Nucleus accumbens (tissue), 56 donors: ENCODE data around the gene ZC3H18.

Source experiments
- DNase-seq, 56 donors: peaks; one replicate each; lab custom pipeline; 2025; lab: John Stamatoyannopoulos, UW

The ZC3H18 gene

GRCh38 chr16:88634141-88634993 is 64.2 kb downstream of the ZC3H18 start:
- DNase-seq = no peak

DNA sequence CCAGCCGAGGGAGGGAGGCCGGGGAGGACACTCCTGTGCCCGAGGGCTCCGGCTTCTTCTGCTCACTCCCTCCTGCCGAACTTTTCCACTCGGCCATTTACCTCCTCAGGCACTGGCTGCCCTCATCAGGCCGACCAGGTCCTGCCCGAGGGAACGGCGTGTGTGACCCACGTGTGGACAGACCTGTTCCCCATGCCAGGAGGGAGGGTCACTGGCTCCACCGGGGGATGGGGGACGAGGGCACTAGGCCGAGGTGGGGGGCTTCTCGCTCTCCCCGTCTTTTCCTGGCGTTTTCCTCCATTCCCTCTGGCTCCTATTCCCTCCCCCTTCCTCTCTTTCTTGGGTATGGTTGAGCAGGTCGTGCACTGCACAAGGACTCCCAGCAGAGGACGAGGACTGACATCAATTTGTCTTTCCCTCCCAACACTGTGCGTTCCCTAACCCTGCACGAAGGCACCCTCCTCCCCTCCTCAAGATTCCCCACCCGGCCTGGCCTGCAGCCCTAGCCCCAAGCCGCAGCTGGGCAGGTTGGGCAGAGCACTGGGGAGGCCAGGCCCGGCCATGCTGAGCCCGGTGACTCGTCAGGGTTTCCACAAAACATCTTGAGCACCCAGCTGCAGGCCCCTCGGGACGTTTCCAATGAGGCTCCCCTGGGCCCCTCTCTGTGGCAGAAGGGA is 64.9 kb downstream of the ZC3H18 start:
- DNase-seq = no peak

DNA sequence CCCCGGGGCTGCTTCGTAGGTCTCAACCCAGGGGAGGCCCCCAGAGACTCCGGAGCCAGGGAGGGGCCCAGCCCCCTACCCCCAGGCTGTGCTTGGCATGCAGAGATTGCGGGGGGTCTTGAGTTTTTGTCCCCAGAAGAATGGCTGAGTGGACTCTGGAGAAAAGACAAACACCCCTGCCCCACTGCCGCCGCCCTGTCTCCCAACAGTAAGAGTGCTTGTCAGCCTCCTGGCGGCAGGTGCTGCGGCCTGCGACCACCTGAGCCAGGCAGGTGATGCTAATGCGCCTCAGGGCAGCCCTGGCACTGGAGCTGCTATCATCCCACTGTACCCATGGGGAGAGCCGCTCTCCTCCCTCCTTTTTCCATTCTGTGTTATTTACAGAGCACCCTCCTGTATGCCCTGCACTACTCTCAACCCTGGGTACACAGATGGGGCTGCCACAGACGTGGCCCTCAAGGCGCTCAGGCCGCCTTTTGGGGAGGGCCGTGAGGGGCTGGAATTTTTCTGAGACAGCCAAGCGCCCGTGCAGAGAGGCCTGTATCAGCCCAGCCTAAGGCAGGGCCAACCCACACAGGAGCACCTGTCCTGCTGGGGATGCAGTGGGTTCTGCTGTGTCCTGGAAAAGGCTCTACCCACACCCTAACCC is 65.6 kb downstream of the ZC3H18 start:
- no peak for DNase-seq

DNA sequence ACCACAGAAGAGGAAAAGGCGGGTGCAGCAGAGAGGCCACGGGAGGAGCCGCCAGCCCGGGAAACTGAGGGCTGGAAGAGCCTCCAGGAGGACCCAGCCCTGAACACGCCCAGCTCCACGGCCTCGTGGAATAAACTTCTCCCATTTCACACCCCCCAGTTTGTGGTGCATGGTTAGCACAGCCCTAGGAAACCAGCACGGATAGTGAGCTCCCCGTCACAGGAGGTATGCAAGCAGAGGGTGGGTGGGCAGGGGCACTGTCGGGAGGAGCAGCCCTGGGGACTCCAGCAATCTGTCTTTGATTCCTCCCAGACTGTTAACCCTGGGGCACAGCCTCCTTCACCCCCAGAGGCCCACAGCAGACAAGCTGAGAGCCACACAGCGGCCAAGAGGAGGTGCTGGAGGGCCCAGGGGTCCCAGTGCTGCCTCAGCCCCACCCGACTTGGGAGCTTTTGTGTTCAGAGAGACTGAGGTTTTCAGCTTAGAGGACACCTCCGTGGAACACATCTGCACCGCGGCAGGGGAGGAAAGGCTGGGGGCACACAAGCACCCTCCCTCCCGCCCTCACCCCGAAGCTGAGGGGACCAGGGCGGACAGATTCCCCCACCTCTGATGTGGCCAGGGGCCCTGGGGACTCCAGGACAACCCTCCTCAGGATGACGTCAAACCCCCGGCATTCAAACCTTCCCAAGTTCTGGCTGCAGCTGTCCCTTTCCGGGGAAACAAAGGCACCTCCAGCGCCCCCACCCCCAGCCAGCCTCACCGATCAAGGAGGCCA is 66.5 kb downstream of the ZC3H18 start:
- DNase-seq = no peak

DNA sequence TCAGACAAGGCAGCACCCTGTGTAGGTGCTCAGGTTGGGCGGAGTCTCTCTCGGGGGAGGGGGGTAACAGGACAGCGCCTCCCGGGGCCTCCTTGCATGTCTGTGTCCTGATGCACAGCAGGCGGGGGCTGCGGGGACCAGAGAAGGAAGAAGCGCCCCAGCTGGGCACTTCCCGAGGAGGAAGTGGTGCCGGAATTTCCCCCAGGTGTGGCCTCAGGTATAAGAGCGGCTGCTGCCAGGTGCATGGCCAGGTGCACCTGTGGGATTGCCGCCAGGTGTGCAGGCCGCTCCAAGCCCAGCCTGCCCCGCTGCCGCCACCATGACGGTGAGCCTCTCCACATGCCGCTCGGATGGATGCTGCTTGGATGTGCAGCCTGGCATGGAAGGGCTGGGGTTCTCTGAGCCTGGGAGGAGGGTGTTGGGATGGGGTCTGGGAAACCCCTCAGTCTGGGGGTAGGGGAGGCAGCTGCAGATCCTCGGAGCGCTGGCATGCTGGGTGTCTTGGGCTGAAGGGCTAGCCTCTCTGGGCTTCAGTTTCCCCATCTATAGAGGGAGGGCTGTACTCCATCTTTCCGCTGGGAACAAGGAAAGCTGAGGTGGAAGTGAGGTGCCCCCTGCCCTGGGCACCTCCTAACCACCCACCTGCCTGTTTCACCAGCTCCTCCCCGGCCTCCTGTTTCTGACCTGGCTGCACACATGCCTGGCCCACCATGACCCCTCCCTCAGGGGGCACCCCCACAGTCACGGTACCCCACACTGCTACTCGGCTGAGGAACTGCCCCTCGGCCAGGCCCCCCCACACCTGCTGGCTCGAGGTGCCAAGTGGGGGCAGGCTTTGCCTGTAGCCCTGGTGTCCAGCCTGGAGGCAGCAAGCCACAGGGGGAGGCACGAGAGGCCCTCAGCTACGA is 68.4 kb downstream of the ZC3H18 start, which contains the start of gene IL17C:
IL17C (plus strand) TSS at position 250 of the 908 bp plus-strand sequence; CDS start at position 320, 70 bp downstream.
- no peak for DNase-seq

DNA sequence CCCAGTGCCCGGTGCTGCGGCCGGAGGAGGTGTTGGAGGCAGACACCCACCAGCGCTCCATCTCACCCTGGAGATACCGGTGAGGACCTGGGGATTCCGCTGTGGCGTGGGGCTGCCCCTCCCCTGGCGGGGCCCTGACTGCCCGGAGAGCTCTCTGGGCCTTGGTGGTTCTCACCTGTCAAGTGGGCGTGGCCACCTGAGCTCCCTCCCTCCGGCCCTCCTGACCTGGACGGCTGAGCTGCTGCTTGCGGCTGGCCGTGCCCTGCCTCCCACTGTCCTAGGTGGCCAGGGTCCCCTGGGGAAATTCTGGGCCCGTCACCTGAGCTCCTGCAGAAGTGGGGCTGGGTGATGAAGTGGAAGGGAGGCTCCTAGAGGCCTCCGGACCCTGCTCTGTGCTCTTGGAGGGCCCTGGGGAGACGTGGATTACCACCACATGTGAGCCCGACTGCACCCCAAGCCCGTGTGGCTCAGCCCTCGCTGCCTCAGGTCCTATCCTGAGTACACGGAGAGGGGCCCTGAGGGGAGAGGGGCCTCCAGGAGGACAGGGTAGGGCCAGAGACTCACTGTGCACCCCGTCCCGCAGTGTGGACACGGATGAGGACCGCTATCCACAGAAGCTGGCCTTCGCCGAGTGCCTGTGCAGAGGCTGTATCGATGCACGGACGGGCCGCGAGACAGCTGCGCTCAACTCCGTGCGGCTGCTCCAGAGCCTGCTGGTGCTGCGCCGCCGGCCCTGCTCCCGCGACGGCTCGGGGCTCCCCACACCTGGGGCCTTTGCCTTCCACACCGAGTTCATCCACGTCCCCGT is 69.2 kb downstream of the ZC3H18 start:
- no peak for DNase-seq

GRCh38 chr16:88640039-88640495 is 69.9 kb downstream of the ZC3H18 start:
- DNase-seq = no peak

GRCh38 chr16:88640498-88641247 is 70.5 kb downstream of the ZC3H18 start:
- DNase-seq = no peak

- no peak for DNase-seq
Measured at GRCh38 chr16:88642881-88643643, 72.9 kb downstream of the ZC3H18 start.

GRCh38 chr16:88643644-88643932 is 73.4 kb downstream of the ZC3H18 start:
- no peak for DNase-seq

DNA sequence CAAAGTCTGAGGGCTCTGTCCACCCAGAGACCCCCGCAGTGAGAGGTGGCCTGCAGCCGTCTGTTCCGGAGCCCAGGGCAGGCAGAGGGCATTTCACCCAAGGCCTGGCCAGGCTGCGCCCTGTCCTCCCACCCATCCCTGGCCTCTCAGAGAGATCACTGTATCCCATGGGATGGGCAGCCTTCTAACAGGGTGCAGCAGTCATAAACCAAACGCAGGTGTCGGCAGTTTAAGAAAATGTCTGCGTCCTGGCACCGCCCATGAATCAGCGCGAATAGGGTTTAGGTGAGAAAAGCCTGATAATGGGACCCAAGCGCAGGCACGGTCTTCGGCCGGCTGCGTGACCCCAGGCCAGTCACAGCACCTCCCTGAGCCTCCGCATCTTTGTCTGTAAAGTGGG is 75.3 kb downstream of the ZC3H18 start:
- no peak for DNase-seq

DNA sequence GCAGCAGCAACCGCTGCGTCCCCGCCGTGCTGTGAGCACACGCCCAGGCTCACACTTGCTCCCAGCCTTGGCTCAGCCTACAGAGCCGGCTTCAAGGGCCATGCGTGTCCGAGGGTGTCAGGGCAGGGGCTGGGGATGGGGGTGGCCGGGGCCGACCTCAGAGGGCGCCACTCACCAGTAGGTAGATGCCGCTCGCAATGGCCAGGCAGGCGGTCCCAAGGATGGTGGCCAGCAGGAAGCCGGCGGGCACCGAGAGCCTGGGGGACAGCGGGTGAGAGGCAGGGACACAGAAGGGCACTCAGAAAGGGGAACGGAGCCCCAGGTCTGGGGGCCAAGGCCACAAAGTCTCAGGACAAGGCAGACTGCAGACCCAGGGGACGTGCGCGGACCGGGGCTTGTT is 75.7 kb downstream of the ZC3H18 start:
- DNase-seq = no peak

GRCh38 chr16:88646345-88647034 is 76.3 kb downstream of the ZC3H18 start:
- DNase-seq = no peak

DNA sequence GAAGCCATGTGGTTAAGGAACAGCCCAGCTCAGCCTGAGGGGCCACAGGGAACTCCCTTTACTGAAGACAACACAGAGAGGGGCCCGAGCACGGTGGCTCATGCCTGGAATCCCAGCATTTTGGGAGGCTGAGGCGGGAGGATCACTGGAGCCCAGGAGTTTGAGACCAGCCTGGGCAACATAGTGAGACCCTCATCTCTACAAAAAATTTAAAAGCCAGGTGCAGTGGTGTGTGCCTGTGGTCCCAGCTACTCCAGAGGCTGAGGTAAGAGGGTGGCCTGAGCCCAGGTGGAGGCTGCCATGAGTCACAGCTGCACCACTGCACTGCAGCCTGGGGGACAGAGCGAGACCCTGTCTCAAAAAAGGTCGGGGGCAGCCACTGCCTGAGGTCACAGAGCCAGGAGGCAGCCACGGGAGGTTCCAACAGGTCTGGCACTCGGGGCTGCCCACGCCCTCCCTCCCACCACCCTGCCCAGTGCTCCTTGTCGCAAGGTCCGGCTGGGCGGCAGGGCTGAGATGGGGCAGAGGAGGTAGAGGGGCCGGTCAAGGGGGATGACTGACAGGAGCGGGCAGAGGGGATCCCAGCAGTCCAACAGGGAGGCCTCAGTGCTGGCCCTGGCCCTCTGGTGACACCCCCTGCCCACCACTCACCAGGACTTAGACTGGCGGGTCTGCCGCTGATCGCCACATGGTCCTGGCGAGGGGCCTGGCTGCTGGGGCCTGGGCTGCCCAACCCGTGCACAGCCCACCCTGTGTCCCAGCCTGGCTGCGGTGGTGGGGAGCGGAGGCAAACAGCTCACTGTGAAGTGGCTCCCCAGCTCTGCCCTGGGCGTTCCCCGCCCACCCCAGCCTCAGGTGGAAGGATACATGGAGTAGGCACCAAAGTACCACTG is 77.2 kb downstream of the ZC3H18 start:
- no peak for DNase-seq

DNA sequence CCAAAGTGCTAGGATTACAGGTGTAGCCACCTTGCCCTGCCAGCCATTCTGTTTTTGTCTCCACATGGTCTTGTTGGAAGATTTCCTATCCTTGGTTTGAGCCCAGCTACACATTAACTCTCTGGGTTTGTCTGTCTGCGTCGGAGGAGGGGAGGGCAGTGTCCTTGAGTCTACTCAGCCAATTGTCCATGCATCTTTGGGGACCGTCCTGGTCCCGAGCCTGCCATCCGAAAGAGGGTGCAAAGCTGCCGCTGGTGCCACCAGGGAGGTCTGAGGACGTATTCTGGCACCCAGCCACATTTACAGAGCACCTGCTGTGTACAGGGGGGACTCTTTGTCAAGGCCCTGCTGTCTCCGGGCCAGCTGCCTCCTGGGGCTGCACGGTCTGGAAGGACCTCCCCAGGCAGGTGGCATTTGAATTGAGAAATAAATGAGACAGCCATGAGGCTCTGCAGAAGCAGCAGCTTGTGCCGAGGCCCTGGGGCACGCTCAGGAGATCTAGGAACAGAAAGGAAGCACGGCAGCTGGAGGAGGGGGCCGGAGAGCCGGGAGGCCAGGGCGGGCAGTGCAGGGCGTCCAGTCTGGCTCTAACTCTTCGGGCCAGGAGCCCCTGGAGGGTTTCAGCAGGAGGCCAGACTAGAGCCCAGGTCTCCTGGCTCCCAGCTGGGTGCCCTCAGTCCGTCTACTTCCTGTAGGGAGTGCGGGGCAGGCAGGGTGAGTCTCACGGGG is 79.2 kb downstream of the ZC3H18 start:
- DNase-seq = no peak
